HL-60 (cell line): ENCODE data around the gene DNMT3A.

Experiments used
- CTCF ChIP-seq: IDR thresholded peaks from one replicate; pipeline ENCODE4 v1.5.1; 2011; ENCODE audit warnings: low read length, control low read depth, inconsistent platforms; ENCODE audit not compliant: insufficient read depth
- REST ChIP-seq: IDR thresholded peaks from 2 replicates; pipeline ENCODE4 v1.6.1; 2012; ENCODE audit warnings: low read depth; ENCODE audit not compliant: insufficient replicate concordance

- TF ChIP-seq CTCF (no peak), REST (no peak)
Observed at GRCh38 chr2:25197336-25198208, 144.2 kb downstream of the DNMT3A start.
